LNCAP (cell line): ENCODE data around the gene NPIPB6.

Source experiments
- TF ChIP-seq, protein P1 (sequence below): fragments of 450-650 bp; IDR thresholded peaks from 2 replicates; pipeline ENCODE4 v1.5.1; 2017; ENCODE audit warnings: mild to moderate bottlenecking

NPIPB6 gene

GRCh38 chr16:28294201-28294600 is 69.1 kb downstream of the NPIPB6 start:
- TF ChIP-seq, protein P1, sequence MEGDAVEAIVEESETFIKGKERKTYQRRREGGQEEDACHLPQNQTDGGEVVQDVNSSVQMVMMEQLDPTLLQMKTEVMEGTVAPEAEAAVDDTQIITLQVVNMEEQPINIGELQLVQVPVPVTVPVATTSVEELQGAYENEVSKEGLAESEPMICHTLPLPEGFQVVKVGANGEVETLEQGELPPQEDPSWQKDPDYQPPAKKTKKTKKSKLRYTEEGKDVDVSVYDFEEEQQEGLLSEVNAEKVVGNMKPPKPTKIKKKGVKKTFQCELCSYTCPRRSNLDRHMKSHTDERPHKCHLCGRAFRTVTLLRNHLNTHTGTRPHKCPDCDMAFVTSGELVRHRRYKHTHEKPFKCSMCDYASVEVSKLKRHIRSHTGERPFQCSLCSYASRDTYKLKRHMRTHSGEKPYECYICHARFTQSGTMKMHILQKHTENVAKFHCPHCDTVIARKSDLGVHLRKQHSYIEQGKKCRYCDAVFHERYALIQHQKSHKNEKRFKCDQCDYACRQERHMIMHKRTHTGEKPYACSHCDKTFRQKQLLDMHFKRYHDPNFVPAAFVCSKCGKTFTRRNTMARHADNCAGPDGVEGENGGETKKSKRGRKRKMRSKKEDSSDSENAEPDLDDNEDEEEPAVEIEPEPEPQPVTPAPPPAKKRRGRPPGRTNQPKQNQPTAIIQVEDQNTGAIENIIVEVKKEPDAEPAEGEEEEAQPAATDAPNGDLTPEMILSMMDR, result no peak

- TF ChIP-seq, protein P1, result no peak
These were observed 69.7 kb downstream of the NPIPB6 start for GRCh38 chr16:28293601-28293960.

GRCh38 chr16:28292731-28293600 is 70.3 kb downstream of the NPIPB6 start:
- TF ChIP-seq, protein P1, result no peak
